Left lobe of liver (tissue), 2 donors: ENCODE measurements around the gene PPFIBP1. TPM values are rescaled to one million over a fixed set of nuclear protein-coding genes. Genes with fewer than 3 reads are reported as not detected.
A peak's percentile ranks its signal among the peaks of the same experiment; 100 is the strongest.
"Not testable (repeated sequence)": the region's sequence is repeated elsewhere in the genome, so short reads cannot be mapped to it uniquely, and the experiment has no call there.

Experiments used
- ATAC-seq: fragments of 200-7000 bp; cut with Tn5 transposase; one replicate; pipeline ENCODE4 v1.9.1; 2020; ENCODE audit warnings: mild to moderate bottlenecking, moderate library complexity
- DNase-seq: peaks from one replicate; pipeline ENCODE4 v3.0.0-alpha.2; 2020; ENCODE audit warnings: low spot score
- total RNA-seq: library from RNA; stranded (reverse); gene quantifications from one replicate; pipeline ENCODE4 v1.2.1, GENCODE V29; 2021
- donor health status: DM: no; HTN: no; CAD: no; lungs with moderate emphysema.
- donor health status: DM: no; HTN: yes; CAD: no.

PPFIBP1 gene
- total RNA-seq, 1 donor from 2014 or later: 34.9 TPM

GRCh38 chr12:27541031-27541719 is 17.2 kb downstream of the PPFIBP1 start:
- ATAC-seq (no peak), DNase-seq (no peak)

- DNase-seq: no peak
- no peak for ATAC-seq
Measured at GRCh38 chr12:27542628-27543027, 18.6 kb downstream of the PPFIBP1 start.

GRCh38 chr12:27544858-27545257 is 20.9 kb downstream of the PPFIBP1 start:
- ATAC-seq, DNase-seq: not testable (repeated sequence)

GRCh38 chr12:27545665-27546064 is 21.7 kb downstream of the PPFIBP1 start:
- peak; percentile 1 for ATAC-seq
- DNase-seq: no peak

GRCh38 chr12:27547592-27547991 is 23.6 kb downstream of the PPFIBP1 start:
- DNase-seq (no peak), ATAC-seq (no peak)

- DNase-seq (no peak), ATAC-seq (peak; percentile 42)
Measured at GRCh38 chr12:27548301-27549199, 24.5 kb downstream of the PPFIBP1 start.

- ATAC-seq (peak; percentile 2), DNase-seq (no peak)
Measured at GRCh38 chr12:27549236-27549800, 25.3 kb downstream of the PPFIBP1 start.

- ATAC-seq (peak; percentile 84), DNase-seq (peak; percentile 94)
Measured at GRCh38 chr12:27549801-27550652, 26.0 kb downstream of the PPFIBP1 start.

GRCh38 chr12:27550653-27550975 is 26.6 kb downstream of the PPFIBP1 start:
- DNase-seq (no peak), ATAC-seq (no peak)

GRCh38 chr12:27551172-27551840 is 27.3 kb downstream of the PPFIBP1 start:
- DNase-seq (no peak), ATAC-seq (no peak)

GRCh38 chr12:27552235-27552634 is 28.2 kb downstream of the PPFIBP1 start:
- ATAC-seq (no peak), DNase-seq (no peak)

GRCh38 chr12:27552886-27553560 is 29.0 kb downstream of the PPFIBP1 start:
- ATAC-seq: no peak
- DNase-seq: no peak

GRCh38 chr12:27553941-27554340 is 29.9 kb downstream of the PPFIBP1 start:
- DNase-seq (no peak), ATAC-seq (no peak)

- ATAC-seq (no peak), DNase-seq (no peak)
Measured at GRCh38 chr12:27554421-27555186, 30.6 kb downstream of the PPFIBP1 start.

GRCh38 chr12:27555361-27555760 is 31.4 kb downstream of the PPFIBP1 start:
- DNase-seq (no peak), ATAC-seq (no peak)

GRCh38 chr12:27555925-27556778 is 32.1 kb downstream of the PPFIBP1 start:
- no peak for DNase-seq
- ATAC-seq: peak; percentile 55

- DNase-seq (no peak), ATAC-seq (no peak)
Measured at GRCh38 chr12:27560126-27560525, 36.1 kb downstream of the PPFIBP1 start.
